GM12892 (cell line): ENCODE measurements around the gene APIP.

Source experiments
- POLR2A ChIP-seq: IDR thresholded peaks from 2 replicates; pipeline ENCODE4 v1.6.1; 2011; ENCODE audit warnings: low read depth, low read length, control low read depth
- POLR2AphosphoS5 ChIP-seq: IDR thresholded peaks from 2 replicates; pipeline ENCODE4 v1.6.1; 2011; ENCODE audit warnings: low read depth, low read length, control low read depth
- TAF1 ChIP-seq: IDR thresholded peaks from 2 replicates; pipeline ENCODE4 v1.6.1; 2011; ENCODE audit warnings: low read depth, mild to moderate bottlenecking, control low read depth, low read length, borderline replicate concordance

DNA sequence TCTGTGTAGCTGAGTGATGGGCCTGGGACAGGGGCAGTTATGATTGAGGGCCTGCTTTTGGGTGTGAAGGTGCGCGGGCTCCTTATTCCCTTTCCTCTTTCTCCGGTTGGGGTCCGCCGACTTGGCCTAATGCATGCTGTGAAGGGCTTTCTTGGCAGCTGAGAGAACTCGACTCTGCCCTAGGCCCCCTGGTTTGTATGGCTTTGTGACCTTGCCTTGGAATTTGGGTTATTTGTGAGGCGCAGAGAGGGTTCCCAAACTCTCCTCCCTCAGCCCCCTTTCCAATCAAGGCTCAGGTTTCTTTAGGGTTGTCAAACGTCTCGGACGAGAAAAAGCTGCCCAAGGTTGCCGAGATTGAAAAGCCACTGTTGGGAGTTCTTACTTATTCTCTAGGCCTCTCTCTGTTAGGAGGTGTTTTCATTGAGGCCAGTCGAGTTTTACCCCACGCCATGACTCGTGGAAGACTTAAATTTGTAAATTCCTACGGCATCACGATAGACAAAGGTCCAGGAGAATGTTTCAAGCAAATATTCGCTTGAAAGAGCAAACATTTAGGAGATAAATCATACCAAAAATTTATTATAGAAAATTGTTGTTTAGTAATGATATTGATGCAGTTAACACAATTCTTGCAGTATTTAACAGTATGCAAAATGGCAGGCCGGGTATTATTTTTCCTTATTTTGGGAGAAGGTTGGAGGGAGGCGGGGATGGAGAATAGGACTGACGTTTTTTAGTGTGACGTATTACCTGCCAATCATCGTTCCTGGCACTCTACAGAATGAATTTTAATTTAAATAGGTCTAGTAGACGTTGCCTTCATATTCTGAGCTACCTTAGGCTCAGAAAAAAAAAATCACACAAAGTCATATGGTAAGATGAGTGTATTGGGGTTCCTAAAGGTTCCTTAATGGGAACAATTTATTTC lies 928 bp upstream of the APIP start:
- no peak for TF ChIP-seq POLR2AphosphoS5
- no peak for TF ChIP-seq POLR2A
- no peak for TF ChIP-seq TAF1
